Panc1 (cell line): ENCODE measurements around the gene SLF2. TPM values are rescaled to one million over a fixed set of nuclear protein-coding genes. Genes with fewer than 3 reads are reported as not detected.
A peak's percentile ranks its signal among the peaks of the same experiment; 100 is the strongest.

Experiments used
- ATAC-seq: fragments of 200-7000 bp; cut with Tn5 transposase; 2 replicates; pipeline ENCODE4 v1.9.1; 2020; ENCODE audit warnings: mild to moderate bottlenecking, moderate library complexity
- BruUV-seq: library from RNA; stranded (reverse); fragments of 400-500 nt; replicated peaks from 2 replicates; lab custom pipeline; 2021; lab: Mats Ljungman, UMichigan
- CTCF ChIA-PET: fragments of 300-600 bp; sonication (Branson Sonifier 250); formaldehyde crosslinking; loops from one replicate; lab custom pipeline; 2022; ENCODE audit warnings: antibody characterized with exemption; lab: Charles Lee
- POLR2A ChIA-PET: fragments of 300-600 bp; sonication (Branson Sonifier 250); formaldehyde crosslinking; loops from one replicate; lab custom pipeline; 2022; ENCODE audit warnings: antibody characterized with exemption; lab: Charles Lee
- DNase-seq: peaks from one replicate; pipeline ENCODE4 v3.0.0-alpha.2; 2010; ENCODE audit warnings: low read depth, low spot score
- H3K27ac ChIP-seq: 2 replicates; pipeline ENCODE4 v1.5.1; 2011; ENCODE audit warnings: mild to moderate bottlenecking, low read length, inconsistent platforms
- H3K27me3 ChIP-seq: fragments of 200-500 bp; sonication (Bioruptor generic); 2 replicates; pipeline ENCODE4 v1.6.0; 2014; ENCODE audit warnings: low read length, inconsistent platforms; ENCODE audit not compliant: control insufficient read depth, insufficient read depth
- H3K36me3 ChIP-seq: fragments of 200-500 bp; sonication (Bioruptor generic); 2 replicates; pipeline ENCODE4 v1.5.1; 2014; ENCODE audit warnings: inconsistent platforms, mild to moderate bottlenecking, low read length, moderate library complexity; ENCODE audit not compliant: control insufficient read depth, insufficient read depth
- H3K4me1 ChIP-seq: 2 replicates; pipeline ENCODE4 v1.5.1; 2011; ENCODE audit warnings: inconsistent platforms, mild to moderate bottlenecking, low read length, moderate library complexity; ENCODE audit not compliant: control insufficient read depth, insufficient read depth
- H3K4me3 ChIP-seq, 2 experiments: 2 replicates each; pipeline ENCODE4 v1.5.1; 2011 to 2012; ENCODE audit warnings: low read depth in 2 of 2, low read length in 2 of 2, mild to moderate bottlenecking in 2 of 2, inconsistent platforms in 1 of 2, moderate library complexity in 1 of 2
- H3K9me3 ChIP-seq: fragments of 200-500 bp; sonication (Bioruptor generic); 2 replicates; pipeline ENCODE4 v1.5.1; 2014; ENCODE audit warnings: low read depth, mild to moderate bottlenecking, inconsistent platforms, low read length, moderate library complexity; ENCODE audit not compliant: control insufficient read depth, insufficient read depth
- CTCF ChIP-seq: fragments of 450-650 bp; IDR thresholded peaks from 2 replicates; pipeline ENCODE4 v1.5.1; 2017; ENCODE audit warnings: mild to moderate bottlenecking
- POLR2AphosphoS5 ChIP-seq: IDR thresholded peaks from 2 replicates; pipeline ENCODE4 v1.6.1; 2012; ENCODE audit warnings: mild to moderate bottlenecking, low read depth, low read length, moderate library complexity
- REST ChIP-seq, 2 experiments: IDR thresholded peaks; 2 replicates each; pipeline ENCODE4 v1.6.1; 2011 to 2012; ENCODE audit warnings: low read depth in 2 of 2, control low read depth in 1 of 2, low read length in 1 of 2, mild to moderate bottlenecking in 1 of 2, moderate library complexity in 1 of 2; ENCODE audit not compliant: insufficient read depth in 1 of 2
- SIN3A ChIP-seq: IDR thresholded peaks from 2 replicates; pipeline ENCODE4 v1.6.1; 2012; ENCODE audit warnings: low read depth, mild to moderate bottlenecking, low read length, moderate library complexity, borderline replicate concordance; ENCODE audit not compliant: insufficient read depth
- TCF7L2 ChIP-seq: IDR thresholded peaks from 2 replicates; pipeline ENCODE4 v1.6.1; 2011; ENCODE audit warnings: mild to moderate bottlenecking, low read depth, low read length, inconsistent platforms
- in situ Hi-C: cut with HindIII; loops from 2 replicates; pipeline ENCODE4 v1.10.0; 2016; ENCODE audit warnings: low sequenced_read_pairs, low pct_unique_long_range_greater_than_20kb
- intact Hi-C: fragments of 100-400 bp; cut with micrococcal nuclease; formaldehyde crosslinking; loops from one replicate; pipeline ENCODE4 v1.10.0; 2022; ENCODE audit not compliant: unreplicated experiment
- total RNA-seq: library from RNA; stranded (reverse); gene quantifications from one replicate; pipeline ENCODE4 v1.2.1, GENCODE V29; 2021; ENCODE audit not compliant: unreplicated experiment

The SLF2 gene
- total RNA-seq, 1 experiment from 2014 or later: 38.8 TPM

- TF ChIP-seq REST (IDR thresholded peaks at IDR 0.05; ENCODE audit: insufficient read depth in 1 of 2, low read depth in 2 of 2, low read length in 1 of 2): no peak
- TF ChIP-seq POLR2AphosphoS5: 0 out of 2 replicates have a peak, but pooled peaks have one; percentile 23
- BruUV-seq: no TSS peak
- ATAC-seq (no peak), DNase-seq (no peak)
- H3K4me1 ChIP-seq: peaks cover 10% of the 10 kb centered on the region
- no peak overlapping the region for H3K27ac ChIP-seq
- no peak overlapping the region for H3K4me3 ChIP-seq
- intact Hi-C loops: no loop called here
- POLR2A ChIA-PET: interaction anchor here (0.6 kb wide), 1 partner anchor 12 kb away, joined by 10 read pairs; no protein-coding TSS in a partner anchor
- H3K9me3 ChIP-seq: no peaks in the 10 kb centered on the region
- in situ Hi-C loops: no loop called here
- CTCF ChIA-PET: interaction anchor here (0.6 to 0.8 kb wide), 2 partner anchors 47 to 48 kb away, joined by 3 read pairs; no protein-coding TSS in a partner anchor
- H3K36me3 ChIP-seq: peaks cover 10% of the 10 kb centered on the region
- H3K27me3 ChIP-seq: no peaks in the 10 kb centered on the region
Measured at GRCh38 chr10:100967332-100967731, 54.6 kb downstream of the SLF2 start.

GRCh38 chr10:100968062-100968736 is 55.4 kb downstream of the SLF2 start:
- DNase-seq: no peak

More at GRCh38 chr10:100968062-100968736, 55.4 kb downstream of the SLF2 start:
- BruUV-seq: no TSS peak
- no peak overlapping the region for H3K27ac ChIP-seq
- H3K27me3 ChIP-seq: no peaks in the 10 kb centered on the region
- peaks cover 10% of the 10 kb centered on the region for H3K4me1 ChIP-seq
- in situ Hi-C loops: no loop called here
- intact Hi-C loops: no loop called here
- POLR2A ChIA-PET: interaction anchor here (0.6 kb wide), 1 partner anchor 13 kb away, joined by 10 read pairs; no protein-coding TSS in a partner anchor
- H3K9me3 ChIP-seq: no peaks in the 10 kb centered on the region
- peaks cover 6% of the 10 kb centered on the region; the same call in 1 of the 2 replicates for H3K36me3 ChIP-seq
- CTCF ChIA-PET: interaction anchor here (0.8 to 1.0 kb wide), 2 partner anchors 43 to 46 kb away, joined by 3 to 4 read pairs; no protein-coding TSS in a partner anchor
- no peak overlapping the region for H3K4me3 ChIP-seq
- TF ChIP-seq TCF7L2 (no peak), CTCF (no peak), POLR2AphosphoS5 (no peak), SIN3A (no peak), REST (IDR thresholded peaks at IDR 0.05; ENCODE audit: insufficient read depth in 1 of 2, low read depth in 2 of 2, low read length in 1 of 2) (no peak)
- ATAC-seq: no peak
